Suprapubic skin (tissue), 3 donors: ENCODE data around the gene SPAG9.

ENCODE experiments used
- POLR2A ChIP-seq, 2 donors: fragments of 450-650 bp; IDR thresholded peaks; one replicate each; pipeline ENCODE4 v1.6.1; 2017; ENCODE audit warnings: antibody characterized with exemption in 2 of 2, mild to moderate bottlenecking in 2 of 2, moderate library complexity in 2 of 2
- TF ChIP-seq, protein P1 (sequence below), 2 donors: fragments of 200-600 bp in 1 of 2; fragments of 450-650 bp in 1 of 2; sonication (generic) in 1 of 2; IDR thresholded peaks; one replicate each; pipeline ENCODE4 v1.5.1; 2016 to 2019; ENCODE audit warnings: antibody characterized with exemption in 2 of 2, mild to moderate bottlenecking in 1 of 2, moderate library complexity in 1 of 2

DNA sequence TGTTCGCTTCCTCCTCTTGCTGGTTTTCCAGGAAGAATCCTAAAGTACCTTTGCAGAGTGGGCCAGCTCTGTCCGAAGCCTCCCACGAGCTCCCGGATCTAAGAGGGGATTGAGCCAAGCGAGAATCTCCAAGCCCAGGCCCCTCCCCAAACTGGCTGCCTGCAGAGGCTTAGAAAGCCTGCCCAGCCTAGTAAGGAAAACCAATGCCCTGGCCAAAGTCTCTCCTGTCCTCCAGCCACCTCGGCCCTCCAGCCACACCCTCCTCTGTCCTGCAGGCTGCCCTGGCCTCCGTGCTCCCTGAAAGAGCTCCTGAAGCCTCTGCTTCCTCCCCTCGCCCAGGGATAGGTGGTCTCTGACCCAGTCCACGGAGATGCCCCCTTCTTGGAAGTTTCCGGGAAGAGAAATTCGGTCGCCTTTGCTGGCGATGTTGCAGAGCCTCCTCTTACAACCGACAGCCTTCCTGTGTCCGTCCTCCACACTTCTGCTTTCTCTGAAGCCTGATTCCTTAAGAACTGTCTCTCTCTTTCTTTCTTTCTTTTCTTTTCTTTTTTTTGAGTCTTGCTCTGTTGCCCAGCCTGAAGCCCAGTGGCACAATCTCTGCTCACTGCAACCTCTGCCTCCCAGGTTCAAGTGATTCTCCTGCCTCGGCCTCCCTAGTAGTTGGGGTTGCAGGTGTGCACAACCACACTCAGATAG, 199.6 kb downstream of the SPAG9 start:
- TF ChIP-seq, protein P1, sequence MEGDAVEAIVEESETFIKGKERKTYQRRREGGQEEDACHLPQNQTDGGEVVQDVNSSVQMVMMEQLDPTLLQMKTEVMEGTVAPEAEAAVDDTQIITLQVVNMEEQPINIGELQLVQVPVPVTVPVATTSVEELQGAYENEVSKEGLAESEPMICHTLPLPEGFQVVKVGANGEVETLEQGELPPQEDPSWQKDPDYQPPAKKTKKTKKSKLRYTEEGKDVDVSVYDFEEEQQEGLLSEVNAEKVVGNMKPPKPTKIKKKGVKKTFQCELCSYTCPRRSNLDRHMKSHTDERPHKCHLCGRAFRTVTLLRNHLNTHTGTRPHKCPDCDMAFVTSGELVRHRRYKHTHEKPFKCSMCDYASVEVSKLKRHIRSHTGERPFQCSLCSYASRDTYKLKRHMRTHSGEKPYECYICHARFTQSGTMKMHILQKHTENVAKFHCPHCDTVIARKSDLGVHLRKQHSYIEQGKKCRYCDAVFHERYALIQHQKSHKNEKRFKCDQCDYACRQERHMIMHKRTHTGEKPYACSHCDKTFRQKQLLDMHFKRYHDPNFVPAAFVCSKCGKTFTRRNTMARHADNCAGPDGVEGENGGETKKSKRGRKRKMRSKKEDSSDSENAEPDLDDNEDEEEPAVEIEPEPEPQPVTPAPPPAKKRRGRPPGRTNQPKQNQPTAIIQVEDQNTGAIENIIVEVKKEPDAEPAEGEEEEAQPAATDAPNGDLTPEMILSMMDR (IDR thresholded peaks at IDR 0.05), result no peak
- no peak for TF ChIP-seq POLR2A (IDR thresholded peaks at IDR 0.05)
